HG03575 (cell line): ENCODE data around the gene QDPR.

Experiments used
- ATAC-seq: cut with Tn5 transposase; IDR thresholded peaks from one replicate; pipeline ENCODE4 v1.9.1; 2021; ENCODE audit not compliant: unreplicated experiment, insufficient number of reproducible peaks, low FRiP score; ENCODE audit errors: extremely low read depth

The QDPR gene

DNA sequence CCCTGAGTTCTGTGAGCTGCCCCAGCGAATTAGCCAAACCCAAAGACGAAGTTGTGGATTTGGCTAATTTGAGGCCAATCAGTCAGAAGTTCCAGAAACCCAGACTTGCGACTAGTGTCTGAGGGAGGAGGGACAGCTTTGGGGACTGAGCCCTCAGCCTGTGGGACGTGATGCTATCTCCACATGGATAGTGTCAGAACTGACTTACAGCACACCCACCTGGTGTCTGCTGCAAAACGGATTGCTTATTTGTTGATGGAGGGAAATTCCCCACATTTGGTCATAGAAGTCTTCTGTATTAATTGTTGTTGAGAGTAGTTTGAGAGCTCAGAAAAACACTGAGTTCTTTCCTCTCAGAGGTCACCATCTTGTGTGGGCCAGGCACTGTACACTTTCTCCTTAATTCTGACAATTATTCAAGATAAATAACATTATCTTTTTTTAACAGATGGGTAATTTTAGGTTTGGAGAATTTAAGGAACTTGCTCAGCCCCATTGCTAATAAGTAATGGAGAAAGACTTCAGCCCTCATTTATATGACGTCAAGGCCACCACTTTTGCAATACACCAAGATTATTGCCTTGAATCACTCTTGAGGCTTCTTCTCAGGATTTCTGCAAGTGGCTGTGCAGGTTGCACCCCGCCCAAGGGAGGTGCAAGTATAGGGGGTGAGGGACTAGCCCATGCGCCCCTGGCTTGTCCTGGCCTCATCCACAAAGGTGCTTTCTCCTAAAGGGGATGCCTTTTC, 19.8 kb upstream of the QDPR start:
- ATAC-seq: no peak

DNA sequence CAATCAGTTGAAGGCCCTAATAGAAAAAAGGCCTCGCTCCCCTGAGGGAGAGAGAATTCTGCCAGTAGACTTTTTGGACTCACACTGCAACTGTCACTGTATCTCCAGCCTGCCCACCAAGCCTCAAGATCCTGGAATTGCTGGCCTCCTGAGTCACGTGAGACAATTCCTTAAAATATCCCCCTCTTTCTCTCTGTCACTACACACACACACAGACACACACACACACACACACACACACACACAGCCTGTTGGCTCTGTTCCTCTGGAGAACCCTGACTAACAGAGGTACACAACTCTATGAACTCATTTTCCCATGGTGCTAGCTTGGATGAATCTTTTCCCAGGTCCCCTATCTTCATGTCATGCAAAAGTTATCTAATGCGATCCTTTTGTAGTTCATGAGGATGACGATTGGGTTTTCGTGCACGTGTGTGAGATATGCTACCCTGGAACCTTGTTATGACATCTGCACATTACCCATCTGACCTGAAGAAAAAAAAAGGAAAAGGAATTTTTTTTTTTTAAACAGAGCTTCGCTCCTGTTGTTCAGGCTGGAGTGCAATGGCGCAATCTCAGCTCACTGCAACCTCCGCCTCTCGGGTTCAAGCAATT, 16.8 kb upstream of the QDPR start:
- no peak for ATAC-seq

DNA sequence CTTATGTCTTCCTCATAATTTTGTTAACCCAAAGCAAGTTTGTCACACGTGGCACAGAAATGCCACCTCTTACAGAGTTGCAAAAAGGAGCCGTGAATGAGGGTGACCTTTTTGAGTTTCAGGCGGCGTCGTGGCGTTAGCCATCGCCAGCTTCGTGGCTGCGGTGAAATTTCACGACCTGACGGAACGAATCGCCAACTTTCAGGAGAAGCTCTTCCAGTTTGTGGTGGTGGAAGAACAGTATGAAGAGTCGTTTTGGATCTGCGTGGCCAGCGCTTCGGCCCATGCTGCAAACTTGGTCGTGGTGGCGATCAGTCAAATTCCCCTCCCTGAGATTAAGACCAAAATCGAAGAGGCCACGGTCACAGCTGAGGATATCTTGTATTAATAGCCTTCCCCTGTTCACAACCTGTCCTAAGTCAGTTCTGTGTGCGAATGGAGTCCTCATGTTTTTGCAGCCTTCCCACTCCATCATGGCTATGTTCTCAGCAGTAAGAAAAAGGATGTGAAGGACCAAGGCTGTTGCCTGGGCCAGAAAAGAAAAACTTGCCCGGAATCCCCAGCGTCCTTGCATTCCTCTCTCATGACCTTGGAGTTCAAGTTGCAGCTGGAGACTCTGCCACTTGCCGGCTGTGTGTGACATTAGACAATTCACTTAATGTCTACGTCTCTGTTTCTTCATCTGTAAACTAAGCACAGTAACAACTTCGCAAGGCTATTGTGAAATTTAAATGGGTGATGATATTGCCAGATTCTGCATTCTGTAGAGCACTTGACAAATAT, 15.0 kb upstream of the QDPR start:
- no peak for ATAC-seq

DNA sequence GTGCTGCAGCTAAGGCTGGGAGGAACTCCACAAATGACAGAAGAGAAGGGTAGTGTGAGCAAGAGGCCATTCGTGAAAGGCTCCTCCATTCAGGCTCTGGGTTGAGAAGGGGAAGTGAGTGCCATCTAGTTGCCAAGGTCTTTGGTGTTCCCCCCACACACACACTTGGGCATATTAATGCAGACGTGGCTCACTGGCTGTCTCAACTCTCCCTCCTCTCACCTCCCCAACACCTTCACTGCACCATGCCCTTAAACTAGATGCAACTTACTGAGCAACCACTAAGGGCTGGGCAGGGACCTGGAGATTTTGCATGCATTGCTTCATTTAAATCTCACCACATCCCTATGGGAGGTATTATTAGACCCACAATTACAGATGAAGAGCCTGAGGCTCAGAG, 11.8 kb upstream of the QDPR start:
- no peak for ATAC-seq

DNA sequence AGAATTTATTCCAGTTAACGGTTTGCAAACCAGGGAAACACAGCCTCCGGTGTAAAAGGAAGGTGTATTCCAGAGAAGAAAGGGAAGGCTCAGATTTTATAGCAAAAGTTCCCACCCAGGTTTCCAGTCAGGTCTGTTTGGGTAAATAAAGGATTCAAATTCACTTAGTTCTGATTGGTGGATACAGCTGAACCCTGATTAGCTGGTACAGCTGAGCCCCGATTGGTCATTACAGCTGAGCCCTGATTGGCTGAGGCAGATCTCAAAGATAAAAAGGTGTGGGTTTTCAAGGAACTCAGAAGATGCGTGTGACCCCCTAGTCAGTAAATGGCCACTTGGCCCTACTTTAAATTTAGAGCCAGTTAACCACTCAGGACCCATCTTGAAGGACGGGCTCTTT, 9.7 kb upstream of the QDPR start:
- ATAC-seq: no peak

DNA sequence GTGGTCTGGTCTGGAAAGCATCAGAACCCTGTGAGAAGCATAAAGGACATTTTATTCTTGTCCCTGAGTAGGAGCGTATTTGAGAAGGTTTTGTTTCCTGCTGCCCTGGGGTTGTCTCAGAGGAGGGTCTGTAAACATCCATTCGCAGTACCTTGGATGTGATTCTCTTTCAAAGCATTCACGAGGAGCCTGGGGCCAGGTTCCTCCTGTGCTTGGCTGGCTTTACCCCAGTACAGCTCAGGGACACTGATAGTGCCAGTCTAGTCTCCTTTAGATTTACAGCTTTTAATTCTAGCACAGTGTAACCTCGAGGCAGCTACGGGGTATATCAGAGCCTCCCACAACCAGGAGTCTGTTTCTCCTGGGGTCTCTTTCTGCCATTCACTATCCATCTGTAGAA, 5.8 kb upstream of the QDPR start:
- no peak for ATAC-seq

DNA sequence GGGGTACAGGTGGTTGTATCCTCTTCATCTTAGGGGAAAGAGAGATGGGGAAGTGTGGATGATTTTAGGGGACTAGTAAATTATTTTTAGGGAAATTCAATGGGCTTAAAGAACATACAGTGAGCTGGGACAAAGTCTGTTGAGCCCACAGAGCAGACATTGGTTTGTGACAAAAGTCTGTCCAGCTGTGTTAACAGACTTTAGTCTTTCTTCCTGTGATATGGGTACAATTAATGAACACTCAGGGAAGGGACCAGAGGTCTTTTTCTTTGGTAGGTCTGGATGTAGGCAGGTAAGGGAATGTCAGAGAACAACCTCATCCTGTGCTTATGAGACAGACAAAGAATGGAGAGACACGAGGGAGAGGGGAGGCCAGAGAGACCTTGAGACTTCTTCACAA, 5.1 kb upstream of the QDPR start:
- no peak for ATAC-seq

DNA sequence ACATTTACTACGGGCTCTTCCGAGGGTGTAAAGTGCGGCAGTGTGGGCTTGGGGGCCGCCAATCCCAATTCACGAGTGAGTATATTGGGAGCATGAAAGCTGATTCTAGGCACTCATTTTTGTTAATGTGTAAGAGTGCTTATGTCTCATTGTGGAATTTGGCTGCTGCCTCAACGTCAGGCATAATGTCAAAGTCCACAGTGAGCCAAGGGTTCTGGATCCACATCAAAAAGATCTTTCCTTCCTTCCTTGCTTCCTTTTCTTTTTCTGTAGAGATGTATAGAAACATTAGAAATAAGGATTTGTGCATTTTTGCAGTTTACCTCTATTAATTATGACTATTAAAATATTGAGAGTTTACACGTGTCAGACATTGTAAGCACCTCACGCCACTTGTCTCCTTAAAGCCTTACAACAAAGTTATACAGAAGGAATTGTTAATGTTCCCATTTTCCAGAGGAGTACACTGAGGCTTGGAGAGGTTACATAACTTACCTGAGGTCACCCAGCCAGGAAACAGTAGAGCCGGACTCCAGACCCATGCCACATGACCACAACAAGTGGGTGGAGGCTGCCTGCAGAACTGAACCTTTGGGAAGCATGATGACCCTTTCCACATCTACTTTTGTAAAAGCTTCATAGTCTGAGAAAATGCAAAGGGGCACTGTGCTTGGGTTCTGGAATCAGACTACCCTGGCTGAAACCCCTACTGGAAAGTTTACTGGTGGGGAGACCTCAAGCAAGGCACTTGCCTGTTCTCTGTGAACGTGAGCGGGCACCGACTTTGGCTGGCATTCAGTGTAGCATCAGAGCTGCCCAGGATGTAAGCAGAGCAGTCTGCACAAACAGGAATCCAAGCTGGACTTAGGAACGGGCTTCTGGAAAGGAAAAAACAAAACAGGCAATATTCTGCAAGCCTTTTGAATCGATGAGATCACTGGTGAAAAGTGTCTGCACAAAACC, 3.8 kb upstream of the QDPR start:
- no peak for ATAC-seq

DNA sequence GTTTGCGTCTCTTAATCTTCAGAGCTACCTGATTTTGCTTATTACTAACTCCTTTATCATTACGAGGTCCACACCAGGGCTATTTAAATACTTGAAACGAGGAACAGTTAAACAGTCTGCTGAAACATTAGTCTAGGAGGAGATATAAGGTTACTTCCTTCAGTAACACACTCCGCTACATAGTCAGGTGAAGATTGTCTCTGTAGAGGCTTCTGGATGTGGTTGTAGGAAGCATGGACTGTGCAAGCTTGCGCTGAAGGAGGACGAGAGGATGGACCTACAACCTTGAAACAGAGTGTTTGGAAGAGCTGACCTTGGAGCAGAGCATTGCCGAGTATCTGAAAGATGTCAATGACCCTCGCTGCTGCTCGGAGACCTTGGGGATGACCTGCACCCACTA, 3.0 kb upstream of the QDPR start, which contains the start of gene CLRN2:
Gene CLRN2 (plus strand): TSS at position 301 of the 400 bp plus-strand sequence. CDS start 102 bp downstream, outside the sequence.
- no peak for ATAC-seq

DNA sequence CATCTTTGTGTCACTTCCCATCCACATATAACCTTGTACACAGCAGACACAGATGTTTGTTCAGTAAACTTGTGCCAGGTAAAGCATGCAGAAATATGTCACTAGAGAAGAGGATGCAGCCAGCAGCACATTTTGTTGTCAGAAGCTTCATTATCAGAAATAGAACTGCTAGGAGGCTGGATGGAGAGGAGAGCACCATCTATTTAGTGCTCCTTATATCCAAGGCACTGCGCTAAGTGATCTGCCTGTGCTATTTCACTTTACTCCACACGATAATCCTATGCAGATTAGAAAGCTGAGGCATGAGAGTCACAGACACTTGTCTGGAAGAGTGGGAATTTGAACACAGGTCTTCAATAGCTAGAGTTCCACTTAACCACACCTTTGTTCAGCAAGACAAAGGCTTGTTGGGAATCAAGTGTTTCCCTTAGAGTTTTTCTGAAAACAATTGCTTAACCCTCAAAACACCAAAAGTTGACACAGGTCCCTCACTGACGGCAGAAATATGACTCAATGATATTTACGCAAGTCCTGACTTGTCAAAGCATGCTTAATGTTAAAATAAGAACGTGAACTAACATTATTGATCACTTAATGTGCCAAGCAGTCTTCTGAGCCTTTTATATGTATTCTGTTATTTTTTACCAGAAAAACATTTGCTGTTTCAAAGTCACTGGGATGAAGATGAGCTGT, 1.2 kb upstream of the QDPR start:
- no peak for ATAC-seq

DNA sequence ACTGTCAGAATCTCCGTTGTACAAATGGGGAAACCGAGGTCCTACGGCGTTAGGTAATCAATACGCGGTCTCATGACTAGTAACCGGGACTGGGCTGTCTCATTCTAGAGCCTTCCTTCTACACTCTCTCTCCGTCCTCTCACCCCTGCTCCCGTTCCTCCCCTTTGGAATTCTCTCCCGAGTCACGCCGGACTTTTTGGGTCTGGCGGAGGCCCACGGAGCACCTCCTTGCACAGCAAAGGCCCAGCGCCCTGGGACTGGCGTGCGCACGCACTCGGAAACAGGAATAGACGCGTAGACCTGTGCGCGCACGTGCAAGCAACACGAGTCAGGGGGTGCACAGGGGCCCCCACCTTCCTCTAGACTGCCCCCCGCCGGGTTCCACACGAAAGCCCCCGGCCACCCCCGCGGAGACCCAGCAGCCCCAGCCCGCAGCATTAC, 361 bp downstream of the QDPR start:
- peak; percentile 25 for ATAC-seq

DNA sequence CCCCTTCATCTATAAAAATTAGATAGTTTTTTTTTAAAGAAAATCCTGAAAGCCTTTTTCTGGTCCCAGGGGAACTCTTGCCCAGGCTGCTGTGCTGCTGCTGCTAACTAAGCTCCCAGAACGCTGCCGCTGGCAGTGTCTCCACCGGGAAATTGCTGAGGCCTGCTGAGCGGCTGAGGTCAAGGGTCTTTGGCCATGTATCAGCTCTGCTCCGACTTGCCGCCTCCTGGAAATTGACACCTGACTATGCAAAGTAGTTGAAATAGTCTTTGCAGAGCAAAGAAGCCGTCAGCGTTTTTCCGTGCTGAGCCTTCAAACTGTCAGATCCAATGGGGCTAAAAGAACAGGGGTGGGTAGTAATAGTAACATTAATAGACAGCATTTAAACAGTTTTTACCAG, 839 bp downstream of the QDPR start:
- no peak for ATAC-seq

DNA sequence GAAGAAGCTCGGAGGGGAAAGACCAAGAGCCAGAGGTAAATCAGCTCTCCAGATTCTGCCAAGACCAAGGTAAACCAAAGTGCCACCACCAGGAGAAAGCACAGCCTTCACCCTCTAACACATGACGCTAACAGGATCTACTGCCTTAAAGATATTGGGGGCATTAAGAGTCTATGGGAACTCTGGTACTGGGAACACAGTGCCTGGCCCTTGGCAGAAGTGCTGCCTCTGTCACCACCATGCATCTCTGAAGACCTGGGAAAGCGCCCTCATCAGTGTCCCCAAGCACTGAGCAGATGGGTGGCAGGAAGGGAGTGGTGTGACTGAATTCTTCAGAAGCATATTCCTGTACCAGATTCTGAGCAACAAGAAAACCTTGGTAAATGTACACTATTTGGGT, 1.3 kb downstream of the QDPR start:
- ATAC-seq: no peak

DNA sequence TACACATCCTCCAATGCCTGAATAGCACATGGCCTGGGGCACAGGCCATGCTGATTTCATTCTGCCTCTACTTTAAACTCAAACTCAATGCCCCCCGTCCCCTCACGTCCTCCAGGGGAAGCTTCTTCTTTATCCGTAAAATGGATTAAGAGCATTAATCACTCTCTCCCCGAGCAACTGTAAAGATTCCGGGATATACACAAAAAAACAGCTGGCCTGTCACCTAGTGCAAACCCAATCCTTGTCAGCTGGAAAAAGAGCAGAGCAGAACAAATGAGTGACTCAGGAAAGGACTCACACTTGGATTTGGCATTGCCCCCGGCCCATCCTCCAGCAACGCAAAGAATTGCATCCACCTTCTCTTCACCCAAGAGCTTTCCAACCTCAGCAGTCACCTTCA, 7.8 kb downstream of the QDPR start:
- no peak for ATAC-seq

DNA sequence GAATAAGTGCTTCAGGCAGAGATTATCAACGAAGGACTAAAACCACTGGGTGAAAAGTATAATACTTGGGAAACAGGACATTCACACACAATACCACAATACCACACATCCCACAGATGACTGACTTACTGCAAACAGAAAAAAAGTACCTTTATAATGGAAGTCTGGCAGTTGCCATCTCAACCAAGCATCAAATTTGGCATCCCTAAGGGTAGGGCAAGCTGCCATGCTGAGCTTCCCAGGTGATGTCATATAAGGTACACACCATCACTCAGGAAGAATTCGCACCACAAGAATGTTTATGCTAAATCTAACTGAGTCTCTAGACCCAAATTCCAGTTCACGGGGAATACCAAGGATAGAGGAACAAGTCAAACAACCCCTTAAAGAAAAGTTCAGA, 9.1 kb downstream of the QDPR start:
- ATAC-seq: no peak

DNA sequence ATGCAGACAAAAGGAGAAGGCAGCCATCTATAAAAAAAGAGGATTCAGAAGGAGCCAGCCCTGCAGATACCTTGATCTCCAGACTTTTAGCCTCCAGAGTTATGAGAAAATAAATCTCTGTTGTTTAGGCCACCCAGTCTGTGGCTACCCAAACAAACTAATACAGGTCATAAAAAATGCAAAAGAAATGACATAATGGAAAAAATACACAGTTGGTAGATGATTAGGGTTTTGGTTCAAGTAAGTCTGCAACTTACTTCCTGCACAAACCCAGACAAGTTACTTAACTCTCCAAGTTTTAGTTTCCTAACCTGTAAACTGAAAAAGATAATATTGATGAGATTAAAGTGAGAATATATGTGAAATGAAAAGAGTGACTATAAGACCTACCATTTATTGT, 11.3 kb downstream of the QDPR start:
- ATAC-seq: no peak

DNA sequence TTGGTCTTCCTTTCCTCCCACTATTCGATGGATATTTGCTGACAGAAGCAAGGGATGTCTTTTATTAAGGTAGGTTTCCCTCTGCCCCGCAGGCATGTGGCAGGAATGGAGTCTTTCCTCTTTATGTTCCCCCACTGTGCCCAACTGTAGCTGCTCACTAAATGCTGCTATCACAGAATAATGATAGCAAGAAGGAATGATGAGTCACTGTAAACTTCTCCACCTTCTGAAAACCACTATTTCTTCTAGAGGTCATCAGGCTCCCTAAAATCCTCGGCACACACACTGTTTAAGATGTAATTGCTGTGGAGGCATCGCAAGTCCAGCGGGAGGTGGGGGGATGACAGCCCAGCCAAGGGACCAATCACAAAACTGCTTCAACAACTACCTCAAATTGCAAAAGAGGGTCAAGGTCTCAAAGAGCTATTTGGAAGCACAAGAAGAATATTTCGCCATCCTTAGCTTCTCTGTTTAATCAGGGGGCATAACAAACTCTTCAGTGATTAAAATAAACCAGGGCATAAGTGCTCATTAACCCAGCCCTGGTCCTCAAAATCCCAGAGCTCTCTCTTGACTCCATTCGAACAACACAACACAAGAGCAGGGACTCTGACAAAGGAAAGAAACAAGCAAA, 13.9 kb downstream of the QDPR start:
- no peak for ATAC-seq
